Neural progenitor cell (in vitro differentiated cells): Measurements from ENCODE around the gene FLG2.

ENCODE experiments used
- CTCF ChIP-seq: fragments of 200-600 bp; sonication (generic); IDR thresholded peaks from 2 replicates; pipeline ENCODE4 v1.5.1; 2017; ENCODE audit warnings: antibody characterized with exemption, mild to moderate bottlenecking
- EZH2 ChIP-seq: fragments of 200-600 bp; sonication (generic); IDR thresholded peaks from 2 replicates; pipeline ENCODE4 v1.6.1; 2017; ENCODE audit warnings: antibody characterized with exemption, mild to moderate bottlenecking, moderate library complexity

GRCh38 chr1:152380932-152381331 is 21.1 kb upstream of the FLG2 start:
- TF ChIP-seq EZH2 = no peak
- no peak for TF ChIP-seq CTCF
